OCI-LY1 (cell line): ENCODE data around the gene LIPG.

Experiments
- H2AFZ ChIP-seq: fragments of 200-600 bp; sonication (generic), shearing (Covaris generic); 2 replicates; pipeline ENCODE4 v1.6.0; 2014; ENCODE audit warnings: antibody characterized with exemption, mild to moderate bottlenecking, low read length
- H3F3A ChIP-seq: fragments of 200-600 bp; sonication (generic), shearing (Covaris generic); 2 replicates; pipeline ENCODE4 v1.6.0; 2014; ENCODE audit warnings: mild to moderate bottlenecking, antibody characterized with exemption, low read length, moderate library complexity; ENCODE audit not compliant: insufficient read depth
- H3K27ac ChIP-seq: fragments of 200-600 bp; sonication (generic); 2 replicates; pipeline ENCODE4 v1.5.1; 2014; ENCODE audit warnings: low read length, mixed run types, mild to moderate bottlenecking, low read depth; ENCODE audit not compliant: poor library complexity, severe bottlenecking
- H3K27me3 ChIP-seq: fragments of 200-600 bp; sonication (generic); 2 replicates; pipeline ENCODE4 v1.6.0; 2014; ENCODE audit warnings: antibody characterized with exemption, mild to moderate bottlenecking, low read length, moderate library complexity; ENCODE audit not compliant: insufficient read depth
- H3K36me3 ChIP-seq: fragments of 200-600 bp; sonication (generic); 2 replicates; pipeline ENCODE4 v1.6.1; 2014; ENCODE audit warnings: mild to moderate bottlenecking, antibody characterized with exemption, low read length, moderate library complexity, mixed read lengths; ENCODE audit not compliant: insufficient read depth
- H3K4me1 ChIP-seq: fragments of 200-600 bp; sonication (generic); 2 replicates; pipeline ENCODE4 v1.5.1; 2014; ENCODE audit warnings: mild to moderate bottlenecking, low read length, moderate library complexity; ENCODE audit not compliant: insufficient read depth, severe bottlenecking
- H3K4me2 ChIP-seq: fragments of 200-600 bp; sonication (generic), shearing (Covaris generic); 2 replicates; pipeline ENCODE4 v1.6.1; 2014; ENCODE audit warnings: low read length
- H3K4me3 ChIP-seq: fragments of 200-600 bp; sonication (generic); 2 replicates; pipeline ENCODE4 v1.5.1; 2014; ENCODE audit warnings: low read length, low read depth, mild to moderate bottlenecking, mixed read lengths; ENCODE audit not compliant: poor library complexity, severe bottlenecking
- H3K79me2 ChIP-seq: fragments of 200-600 bp; shearing (Covaris generic); 2 replicates; pipeline ENCODE4 v1.6.1; 2016; ENCODE audit warnings: mixed run types, low read length, mixed read lengths; ENCODE audit not compliant: insufficient read depth
- H3K9ac ChIP-seq: fragments of 200-600 bp; sonication (generic), shearing (Covaris generic); 2 replicates; pipeline ENCODE4 v1.6.1; 2014; ENCODE audit warnings: mild to moderate bottlenecking, low read length, mixed read lengths
- H3K9me2 ChIP-seq: fragments of 200-600 bp; sonication (generic), shearing (Covaris generic); 2 replicates; pipeline ENCODE4 v1.6.1; 2014; ENCODE audit warnings: low read depth, mild to moderate bottlenecking, low read length, mixed read lengths
- H3K9me3 ChIP-seq: fragments of 200-600 bp; shearing (Covaris generic); 2 replicates; pipeline ENCODE4 v1.6.1; 2014; ENCODE audit warnings: low read length, mixed read lengths
- H4K20me1 ChIP-seq: fragments of 200-600 bp; sonication (generic), shearing (Covaris generic); 2 replicates; pipeline ENCODE4 v1.6.0; 2016; ENCODE audit warnings: mild to moderate bottlenecking, low read length; ENCODE audit not compliant: insufficient read depth
- CTCF ChIP-seq: fragments of 200-600 bp; sonication (generic), shearing (Covaris generic); IDR thresholded peaks from 2 replicates; pipeline ENCODE4 v1.5.1; 2017; ENCODE audit warnings: mild to moderate bottlenecking, antibody characterized with exemption, low read length, moderate library complexity, mixed read lengths
- EZH2 ChIP-seq: fragments of 200-600 bp; sonication (generic), shearing (Covaris generic); IDR thresholded peaks from 2 replicates; pipeline ENCODE4 v1.8.0; 2017; ENCODE audit warnings: borderline replicate concordance, mixed run types, mild to moderate bottlenecking, antibody characterized with exemption, low read length, moderate library complexity, mixed read lengths

LIPG gene

GRCh38 chr18:49613641-49614151, 51.8 kb downstream of the LIPG start:
- Histone ChIP-seq H3K4me2 (no peak overlapping the region), H3K27me3 (no peaks in the 10 kb centered on the region)

GRCh38 chr18:49616618-49617328, 54.9 kb downstream of the LIPG start:
- Histone ChIP-seq H3K4me2 (no peak overlapping the region), H3K36me3 (no peaks in the 10 kb centered on the region), H3K9me2 (no peaks in the 10 kb centered on the region), H3F3A (no peaks in the 10 kb centered on the region), H4K20me1 (no peaks in the 10 kb centered on the region), H3K4me1 (no peaks in the 10 kb centered on the region), H2AFZ (no peak overlapping the region), H3K27ac (no peak overlapping the region), H3K9me3 (no peaks in the 10 kb centered on the region), H3K4me3 (no peak overlapping the region), H3K27me3 (no peaks in the 10 kb centered on the region), H3K79me2 (no peaks in the 10 kb centered on the region), H3K9ac (no peak overlapping the region)
- TF ChIP-seq EZH2 (no peak), CTCF (no peak)

More at GRCh38 chr18:49613641-49614151, 51.8 kb downstream of the LIPG start:
- H3K9me2 ChIP-seq: no peaks in the 10 kb centered on the region
- H3K9me3 ChIP-seq: no peaks in the 10 kb centered on the region
- no peaks in the 10 kb centered on the region for H3K79me2 ChIP-seq
- H3F3A ChIP-seq: no peaks in the 10 kb centered on the region
- no peaks in the 10 kb centered on the region for H3K36me3 ChIP-seq
- no peaks in the 10 kb centered on the region for H4K20me1 ChIP-seq
- H3K9ac ChIP-seq: no peak overlapping the region
- no peak overlapping the region for H3K27ac ChIP-seq
- no peaks in the 10 kb centered on the region for H3K4me1 ChIP-seq
- H2AFZ ChIP-seq: no peak overlapping the region
- no peak overlapping the region for H3K4me3 ChIP-seq
- no peak for TF ChIP-seq EZH2
- TF ChIP-seq CTCF: no peak

- H3K9me2 ChIP-seq: no peaks in the 10 kb centered on the region
- no peaks in the 10 kb centered on the region for H3K4me1 ChIP-seq
- H3K27ac ChIP-seq: no peak overlapping the region
- no peak overlapping the region for H2AFZ ChIP-seq
- H4K20me1 ChIP-seq: no peaks in the 10 kb centered on the region
- H3F3A ChIP-seq: no peaks in the 10 kb centered on the region
- no peak overlapping the region for H3K4me3 ChIP-seq
- H3K4me2 ChIP-seq: no peak overlapping the region
- H3K9me3 ChIP-seq: no peaks in the 10 kb centered on the region
- TF ChIP-seq EZH2 (no peak), CTCF (no peak)
- no peak overlapping the region for H3K9ac ChIP-seq
- H3K27me3 ChIP-seq: no peaks in the 10 kb centered on the region
- no peaks in the 10 kb centered on the region for H3K36me3 ChIP-seq
- H3K79me2 ChIP-seq: no peaks in the 10 kb centered on the region
Observed at GRCh38 chr18:49617329-49617695, 55.5 kb downstream of the LIPG start.
